ENCODE results near the gene TRIM25. TPM values are rescaled to one million over a fixed set of nuclear protein-coding genes. Genes with fewer than 3 reads are reported as not detected.
A peak's percentile ranks its signal among the peaks of the same experiment; 100 is the strongest.

The TRIM25 gene
- total and polyA plus RNA-seq, 2 donors = 14.9 to 18.2 TPM

- H3K9me3 ChIP-seq (ENCODE audit: control insufficient read depth in 2 of 2, insufficient read depth in 1 of 2, low read length in 1 of 2) = no peaks in the 10 kb centered on the region
- no peaks in the 10 kb centered on the region for H3K4me1 ChIP-seq (ENCODE audit: control insufficient read depth in 2 of 2, insufficient read depth in 2 of 2, low read length in 2 of 2)
- H3K36me3 ChIP-seq (ENCODE audit: control insufficient read depth in 2 of 2, insufficient read depth in 2 of 2, low read length in 1 of 2) = peaks cover 16 to 35% of the 10 kb centered on the region in 2 donors
- DNase-seq (ENCODE audit: low read depth in 6 of 9, low spot score in 9 of 9) = peak in 3 of 9 donors; percentile 24 to 34 (median 28)
- no peaks in the 10 kb centered on the region for H3K27me3 ChIP-seq (ENCODE audit: control insufficient read depth in 2 of 2, insufficient read depth in 1 of 2, low read length in 1 of 2)
- no peak overlapping the region for H3K4me3 ChIP-seq (ENCODE audit: low read length in 2 of 2)
- H3K27ac ChIP-seq (ENCODE audit: low read depth in 1 of 2, low read length in 1 of 2) = no peak overlapping the region
- 48% methylated on average over 3 of the region's 3 CpGs for WGBS
Measured at GRCh38 chr17:56866496-56866895, 47.4 kb downstream of the TRIM25 start.

GRCh38 chr17:56866076-56866475 lies 47.8 kb downstream of the TRIM25 start:
- Histone ChIP-seq H3K27ac (ENCODE audit: low read depth in 1 of 2, low read length in 1 of 2) (no peak overlapping the region), H3K4me3 (ENCODE audit: low read length in 2 of 2) (no peak overlapping the region), H3K9me3 (ENCODE audit: control insufficient read depth in 2 of 2, insufficient read depth in 1 of 2, low read length in 1 of 2) (no peaks in the 10 kb centered on the region), H3K27me3 (ENCODE audit: control insufficient read depth in 2 of 2, insufficient read depth in 1 of 2, low read length in 1 of 2) (no peaks in the 10 kb centered on the region), H3K36me3 (ENCODE audit: control insufficient read depth in 2 of 2, insufficient read depth in 2 of 2, low read length in 1 of 2) (peaks cover 21 to 39% of the 10 kb centered on the region in 2 donors), H3K4me1 (ENCODE audit: control insufficient read depth in 2 of 2, insufficient read depth in 2 of 2, low read length in 2 of 2) (no peaks in the 10 kb centered on the region)
- 98% methylated on average over 5 of the region's 5 CpGs for WGBS
- no peak for DNase-seq (ENCODE audit: low read depth in 6 of 9, low spot score in 9 of 9)

- Histone ChIP-seq H3K4me1 (ENCODE audit: control insufficient read depth in 2 of 2, insufficient read depth in 2 of 2, low read length in 2 of 2) (peaks cover 7 to 10% of the 10 kb centered on the region in 2 donors), H3K36me3 (ENCODE audit: control insufficient read depth in 2 of 2, insufficient read depth in 2 of 2, low read length in 1 of 2) (peaks cover 37 to 43% of the 10 kb centered on the region in 2 donors), H3K9me3 (ENCODE audit: control insufficient read depth in 2 of 2, insufficient read depth in 1 of 2, low read length in 1 of 2) (no peaks in the 10 kb centered on the region), H3K4me3 (ENCODE audit: low read length in 2 of 2) (no peak overlapping the region), H3K27me3 (ENCODE audit: control insufficient read depth in 2 of 2, insufficient read depth in 1 of 2, low read length in 1 of 2) (no peaks in the 10 kb centered on the region), H3K27ac (ENCODE audit: low read depth in 1 of 2, low read length in 1 of 2) (no peak overlapping the region)
- WGBS = 79% methylated on average over 3 of the region's 3 CpGs
- no peak for DNase-seq (ENCODE audit: low read depth in 6 of 9, low spot score in 9 of 9)
Measured at GRCh38 chr17:56863974-56864373, 49.9 kb downstream of the TRIM25 start.

DNA sequence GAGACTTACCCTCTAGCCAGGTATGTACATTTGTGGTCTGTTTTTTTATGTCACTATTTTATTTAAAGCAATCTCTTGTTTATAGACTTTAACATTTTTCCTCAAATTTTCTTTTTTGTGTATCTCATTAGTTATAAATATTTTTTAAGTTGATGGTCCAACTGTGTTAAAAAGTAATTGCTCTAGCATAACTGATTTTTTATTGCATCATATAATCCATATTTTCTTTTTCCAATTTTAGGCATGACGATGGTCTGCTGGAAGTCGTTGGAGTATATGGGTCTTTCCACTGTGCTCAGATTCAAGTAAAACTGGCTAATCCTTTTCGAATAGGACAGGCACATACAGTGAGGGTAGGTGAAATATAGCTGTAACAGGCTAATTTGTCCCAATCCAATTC lies 52.0 kb downstream of the TRIM25 start:
- Histone ChIP-seq H3K9me3 (ENCODE audit: control insufficient read depth in 2 of 2, insufficient read depth in 1 of 2, low read length in 1 of 2) (no peaks in the 10 kb centered on the region), H3K36me3 (ENCODE audit: control insufficient read depth in 2 of 2, insufficient read depth in 2 of 2, low read length in 1 of 2) (peaks cover 33 to 40% of the 10 kb centered on the region in 2 donors), H3K27me3 (ENCODE audit: control insufficient read depth in 2 of 2, insufficient read depth in 1 of 2, low read length in 1 of 2) (no peaks in the 10 kb centered on the region), H3K27ac (ENCODE audit: low read depth in 1 of 2, low read length in 1 of 2) (no peak overlapping the region), H3K4me1 (ENCODE audit: control insufficient read depth in 2 of 2, insufficient read depth in 2 of 2, low read length in 2 of 2) (peaks cover 7 to 10% of the 10 kb centered on the region in 2 donors), H3K4me3 (ENCODE audit: low read length in 2 of 2) (no peak overlapping the region)
- no peak for DNase-seq (ENCODE audit: low read depth in 6 of 9, low spot score in 9 of 9)
- 97% methylated on average over 3 of the region's 3 CpGs for WGBS

DNA sequence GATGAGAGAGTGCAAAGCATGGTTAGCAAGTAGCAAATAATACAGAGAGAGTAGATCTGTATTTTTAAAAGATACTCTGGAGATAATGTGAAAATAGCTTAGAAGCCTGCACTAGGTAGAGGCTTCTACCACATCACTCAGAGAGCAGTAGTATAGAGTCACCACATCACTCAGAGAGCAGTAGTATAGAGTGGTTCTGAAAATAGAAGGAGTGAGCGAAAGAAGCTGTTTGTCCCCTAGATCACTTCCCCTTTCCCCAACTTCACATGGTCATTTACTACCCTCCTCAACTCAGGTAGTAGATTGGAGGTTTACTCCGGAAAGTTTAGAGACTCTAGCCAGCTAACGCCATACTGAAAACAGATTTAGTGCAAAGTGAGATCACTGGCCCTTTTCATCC lies 62.8 kb downstream of the TRIM25 start:
- peak in 4 of 9 donors; percentile 27 to 74 (median 38) for DNase-seq (ENCODE audit: low read depth in 6 of 9, low spot score in 9 of 9)
- H3K27ac ChIP-seq (ENCODE audit: low read depth in 1 of 2, low read length in 1 of 2) = no peak overlapping the region
- H3K4me3 ChIP-seq (ENCODE audit: low read length in 2 of 2) = no peak overlapping the region
- no peaks in the 10 kb centered on the region for H3K27me3 ChIP-seq (ENCODE audit: control insufficient read depth in 2 of 2, insufficient read depth in 1 of 2, low read length in 1 of 2)
- H3K4me1 ChIP-seq (ENCODE audit: control insufficient read depth in 2 of 2, insufficient read depth in 2 of 2, low read length in 2 of 2) = peaks cover 8 to 14% of the 10 kb centered on the region in 2 donors
- H3K36me3 ChIP-seq (ENCODE audit: control insufficient read depth in 2 of 2, insufficient read depth in 2 of 2, low read length in 1 of 2) = peaks cover 26 to 27% of the 10 kb centered on the region in 2 donors
- 63% methylated on average over 3 of the region's 3 CpGs for WGBS
- H3K9me3 ChIP-seq (ENCODE audit: control insufficient read depth in 2 of 2, insufficient read depth in 1 of 2, low read length in 1 of 2) = no peaks in the 10 kb centered on the region

DNA sequence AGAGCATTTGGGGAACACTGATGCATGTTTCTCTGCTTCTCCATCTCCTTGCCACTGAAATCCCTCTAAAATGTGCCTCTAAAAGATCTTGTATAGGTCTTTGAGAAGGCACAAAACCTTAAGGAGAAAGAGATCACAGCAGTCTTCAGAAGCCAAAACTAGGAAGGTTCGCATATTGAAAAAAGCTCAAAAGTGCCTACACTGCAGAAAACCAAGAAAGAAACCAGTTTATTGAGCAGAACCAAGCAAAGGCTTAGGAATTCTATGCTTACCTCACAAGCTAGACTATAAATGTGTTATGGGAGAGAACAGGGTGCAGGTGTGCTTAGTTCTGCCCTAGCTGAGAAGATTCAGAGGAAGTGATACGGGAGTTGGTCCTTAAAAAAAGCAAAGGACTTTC lies 63.3 kb downstream of the TRIM25 start:
- no peak for DNase-seq (ENCODE audit: low read depth in 6 of 9, low spot score in 9 of 9)
- 74% methylated on average over 2 of the region's 2 CpGs for WGBS
- Histone ChIP-seq H3K36me3 (ENCODE audit: control insufficient read depth in 2 of 2, insufficient read depth in 2 of 2, low read length in 1 of 2) (peaks cover 25 to 26% of the 10 kb centered on the region in 2 donors), H3K9me3 (ENCODE audit: control insufficient read depth in 2 of 2, insufficient read depth in 1 of 2, low read length in 1 of 2) (no peaks in the 10 kb centered on the region), H3K27ac (ENCODE audit: low read depth in 1 of 2, low read length in 1 of 2) (no peak overlapping the region), H3K4me1 (ENCODE audit: control insufficient read depth in 2 of 2, insufficient read depth in 2 of 2, low read length in 2 of 2) (peaks cover 8 to 14% of the 10 kb centered on the region in 2 donors), H3K27me3 (ENCODE audit: control insufficient read depth in 2 of 2, insufficient read depth in 1 of 2, low read length in 1 of 2) (no peaks in the 10 kb centered on the region), H3K4me3 (ENCODE audit: low read length in 2 of 2) (no peak overlapping the region)

DNA sequence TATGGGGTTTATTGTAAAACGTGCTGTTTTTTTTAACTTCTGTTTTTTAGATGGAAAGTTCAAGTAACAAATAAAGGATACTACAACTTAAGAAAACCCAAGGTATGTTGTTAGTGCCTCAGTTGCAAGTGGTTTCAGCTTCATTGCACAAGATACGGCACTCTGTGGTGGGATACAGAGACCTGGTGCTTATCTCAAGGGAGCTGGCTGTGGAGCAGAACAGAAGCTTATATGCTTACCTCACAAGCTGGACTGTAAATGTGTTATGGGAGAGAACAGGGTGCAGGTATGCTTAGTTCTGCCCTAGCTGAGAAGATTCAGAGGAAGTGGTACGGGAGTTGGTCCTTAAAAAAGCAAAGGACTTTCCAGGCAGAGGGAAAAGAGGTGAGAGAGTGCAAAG lies 64.7 kb downstream of the TRIM25 start:
- Histone ChIP-seq H3K36me3 (ENCODE audit: control insufficient read depth in 2 of 2, insufficient read depth in 2 of 2, low read length in 1 of 2) (peaks cover 25 to 27% of the 10 kb centered on the region in 2 donors), H3K27me3 (ENCODE audit: control insufficient read depth in 2 of 2, insufficient read depth in 1 of 2, low read length in 1 of 2) (no peaks in the 10 kb centered on the region), H3K4me3 (ENCODE audit: low read length in 2 of 2) (no peak overlapping the region), H3K4me1 (ENCODE audit: control insufficient read depth in 2 of 2, insufficient read depth in 2 of 2, low read length in 2 of 2) (peaks cover 8 to 14% of the 10 kb centered on the region in 2 donors), H3K27ac (ENCODE audit: low read depth in 1 of 2, low read length in 1 of 2) (no peak overlapping the region), H3K9me3 (ENCODE audit: control insufficient read depth in 2 of 2, insufficient read depth in 1 of 2, low read length in 1 of 2) (no peaks in the 10 kb centered on the region)
- DNase-seq (ENCODE audit: low read depth in 6 of 9, low spot score in 9 of 9) = no peak
- 83% methylated on average over 3 of the region's 3 CpGs for WGBS

- Histone ChIP-seq H3K27me3 (ENCODE audit: control insufficient read depth in 2 of 2, insufficient read depth in 1 of 2, low read length in 1 of 2) (no peaks in the 10 kb centered on the region), H3K36me3 (ENCODE audit: control insufficient read depth in 2 of 2, insufficient read depth in 2 of 2, low read length in 1 of 2) (peaks cover 25 to 29% of the 10 kb centered on the region in 2 donors), H3K4me1 (ENCODE audit: control insufficient read depth in 2 of 2, insufficient read depth in 2 of 2, low read length in 2 of 2) (peaks cover 8 to 14% of the 10 kb centered on the region in 2 donors), H3K4me3 (ENCODE audit: low read length in 2 of 2) (no peak overlapping the region), H3K27ac (ENCODE audit: low read depth in 1 of 2, low read length in 1 of 2) (no peak overlapping the region), H3K9me3 (ENCODE audit: control insufficient read depth in 2 of 2, insufficient read depth in 1 of 2, low read length in 1 of 2) (no peaks in the 10 kb centered on the region)
- 96% methylated on average over 4 of the region's 4 CpGs for WGBS
- DNase-seq (ENCODE audit: low read depth in 6 of 9, low spot score in 9 of 9) = no peak
Measured at GRCh38 chr17:56847106-56847505, 66.7 kb downstream of the TRIM25 start.

DNA sequence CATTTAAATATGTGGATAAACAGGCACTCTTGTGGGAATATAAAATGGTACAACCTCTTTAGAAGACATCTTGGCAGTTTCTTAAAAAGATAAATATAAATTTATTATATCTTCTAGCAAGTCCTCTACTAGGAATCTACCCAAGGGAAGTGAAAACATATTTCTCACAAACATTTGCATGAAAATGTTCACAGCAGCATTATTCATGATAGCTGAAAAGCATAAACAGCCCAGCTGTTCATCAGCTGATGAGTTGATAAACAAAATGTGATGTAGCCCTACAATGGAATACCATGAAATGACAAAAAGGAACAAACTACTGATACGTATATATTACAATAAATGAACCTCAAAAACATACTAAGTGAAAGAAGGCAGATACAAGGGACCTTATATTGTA lies 67.9 kb downstream of the TRIM25 start:
- Histone ChIP-seq H3K4me3 (ENCODE audit: low read length in 2 of 2) (no peak overlapping the region), H3K9me3 (ENCODE audit: control insufficient read depth in 2 of 2, insufficient read depth in 1 of 2, low read length in 1 of 2) (no peaks in the 10 kb centered on the region), H3K27ac (ENCODE audit: low read depth in 1 of 2, low read length in 1 of 2) (no peak overlapping the region), H3K4me1 (ENCODE audit: control insufficient read depth in 2 of 2, insufficient read depth in 2 of 2, low read length in 2 of 2) (peaks cover 4 to 8% of the 10 kb centered on the region in 2 donors), H3K36me3 (ENCODE audit: control insufficient read depth in 2 of 2, insufficient read depth in 2 of 2, low read length in 1 of 2) (peaks cover 20 to 27% of the 10 kb centered on the region in 2 donors), H3K27me3 (ENCODE audit: control insufficient read depth in 2 of 2, insufficient read depth in 1 of 2, low read length in 1 of 2) (no peaks in the 10 kb centered on the region)
- DNase-seq (ENCODE audit: low read depth in 6 of 9, low spot score in 9 of 9) = no peak
- WGBS = 100% methylated on average over 1 of the region's 1 CpG

DNA sequence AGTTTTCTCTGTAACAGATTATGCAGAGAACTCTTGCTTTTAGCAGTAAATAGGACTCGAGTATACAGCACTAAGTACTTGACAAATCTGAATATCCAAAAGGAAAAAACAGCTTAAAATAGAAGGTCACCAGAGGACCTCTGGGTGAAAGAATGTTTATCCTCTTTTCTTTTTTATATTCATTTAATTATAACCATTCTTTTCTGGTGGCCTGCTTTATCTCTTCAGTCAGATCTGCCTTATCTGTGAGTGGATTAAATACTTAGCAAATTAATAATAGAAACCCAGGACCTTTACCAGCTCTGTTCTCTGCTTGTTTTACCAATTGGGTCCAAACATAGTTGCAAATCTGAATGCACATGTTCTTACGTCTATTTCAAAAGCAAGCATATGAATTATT lies 71.3 kb downstream of the TRIM25 start:
- H3K9me3 ChIP-seq (ENCODE audit: control insufficient read depth in 2 of 2, insufficient read depth in 1 of 2, low read length in 1 of 2) = no peaks in the 10 kb centered on the region
- no peak overlapping the region for H3K27ac ChIP-seq (ENCODE audit: low read depth in 1 of 2, low read length in 1 of 2)
- peaks cover 12 to 22% of the 10 kb centered on the region in 2 donors for H3K36me3 ChIP-seq (ENCODE audit: control insufficient read depth in 2 of 2, insufficient read depth in 2 of 2, low read length in 1 of 2)
- peaks cover 0 to 3% of the 10 kb centered on the region in 2 donors for H3K4me1 ChIP-seq (ENCODE audit: control insufficient read depth in 2 of 2, insufficient read depth in 2 of 2, low read length in 2 of 2)
- H3K27me3 ChIP-seq (ENCODE audit: control insufficient read depth in 2 of 2, insufficient read depth in 1 of 2, low read length in 1 of 2) = no peaks in the 10 kb centered on the region
- WGBS = 96% methylated on average over 2 of the region's 2 CpGs
- H3K4me3 ChIP-seq (ENCODE audit: low read length in 2 of 2) = no peak overlapping the region
- DNase-seq (ENCODE audit: low read depth in 6 of 9, low spot score in 9 of 9) = no peak
